K562 (cell line): Measurements from ENCODE around the gene RPL38. TPM values are rescaled to one million over a fixed set of nuclear protein-coding genes. Genes with fewer than 3 reads are reported as not detected.

Experiments used
- CCNT2 ChIP-seq: IDR thresholded peaks from 2 replicates; pipeline ENCODE4 v1.6.1; 2011; ENCODE audit warnings: borderline replicate concordance, low read depth, mild to moderate bottlenecking, moderate library complexity, mixed read lengths, low read length; ENCODE audit not compliant: insufficient read length; ENCODE audit errors: extremely low read depth
- FOXA1 ChIP-seq: fragments of 450-650 bp; IDR thresholded peaks from 2 replicates; pipeline ENCODE4 v1.6.1; 2016; ENCODE audit warnings: mild to moderate bottlenecking, borderline replicate concordance
- HDAC8 ChIP-seq: fragments of 450-650 bp; IDR thresholded peaks from 2 replicates; pipeline ENCODE4 v1.6.1; 2016; ENCODE audit warnings: mild to moderate bottlenecking, missing genetic modification characterization, moderate library complexity, missing compliant biosample characterization
- IRF2 ChIP-seq: sonication (generic); formaldehyde crosslinking; IDR thresholded peaks from 2 replicates; pipeline ENCODE4 v1.8.1; 2022; ENCODE audit warnings: mild to moderate bottlenecking, missing genetic modification reagents
- KHSRP ChIP-seq: fragments of 450-650 bp; IDR thresholded peaks from 2 replicates; pipeline ENCODE4 v1.6.1; 2017
- MEF2D ChIP-seq: conservative IDR thresholded peaks from 2 replicates; pipeline ENCODE4 v1.6.1; 2016; ENCODE audit warnings: low read depth, missing genetic modification characterization, missing compliant biosample characterization
- RAD51 ChIP-seq: fragments of 450-650 bp; IDR thresholded peaks from 2 replicates; pipeline ENCODE4 v1.7.1; 2016; ENCODE audit warnings: low read depth, mild to moderate bottlenecking, borderline replicate concordance
- RREB1 ChIP-seq: fragments of 250-450 bp; sonication (Bioruptor Pico); IDR thresholded peaks from 2 replicates; pipeline ENCODE4 v1.4.0; 2020
- SAFB2 ChIP-seq: fragments of 200-400 bp; formaldehyde crosslinking; IDR thresholded peaks from 2 replicates; pipeline ENCODE4 v1.6.1; 2018; ENCODE audit warnings: borderline replicate concordance, low read length, low read depth, moderate library complexity; ENCODE audit not compliant: severe bottlenecking
- STAT6 ChIP-seq: sonication (generic); formaldehyde crosslinking; IDR thresholded peaks from 2 replicates; pipeline ENCODE4 v1.8.1; 2023; ENCODE audit warnings: mild to moderate bottlenecking, missing genetic modification reagents
- TFAP4 ChIP-seq: sonication (generic); formaldehyde crosslinking; IDR thresholded peaks from 2 replicates; pipeline ENCODE4 v1.8.0; 2022; ENCODE audit warnings: missing genetic modification reagents, mild to moderate bottlenecking, moderate library complexity, borderline replicate concordance
- ZNF124 ChIP-seq: sonication (generic); formaldehyde crosslinking; IDR thresholded peaks from 2 replicates; pipeline ENCODE4 v1.8.1; 2022; ENCODE audit warnings: missing genetic modification reagents
- ZNF263 ChIP-seq: sonication (generic); formaldehyde crosslinking; IDR thresholded peaks from 2 replicates; pipeline ENCODE4 v1.8.0; 2022; ENCODE audit warnings: mild to moderate bottlenecking, missing genetic modification reagents, borderline replicate concordance
- ZNF384 ChIP-seq: IDR thresholded peaks from 2 replicates; pipeline ENCODE4 v1.6.1; 2012; ENCODE audit warnings: low read depth, low read length, improper control_type of control experiment
- ZNF583 ChIP-seq: fragments of 250-450 bp; sonication (Bioruptor Pico); IDR thresholded peaks from 2 replicates; pipeline ENCODE4 v1.4.0; 2020
- ZNF639 ChIP-seq, 2 experiments: fragments of 200-800 bp in 1 of 2; sonication (Bioruptor generic) in 1 of 2; sonication (generic) in 1 of 2; formaldehyde crosslinking in 1 of 2; IDR thresholded peaks in 1 of 2; conservative IDR thresholded peaks in 1 of 2; 2 replicates each; pipeline versions ENCODE4 v1.5.0 to v1.6.1; 2016 to 2020; ENCODE audit warnings: missing compliant biosample characterization in 1 of 2, missing genetic modification characterization in 1 of 2, missing genetic modification reagents in 1 of 2
- polyA plus RNA-seq, 8 experiments: library from polyadenylated mRNA; depleted of rRNA in 4 of 8; stranded (reverse) in 5 of 8; unstranded in 3 of 8; fragments of >200 nt; fragmentation: Nextera tagmentation in 2 of 8; fragmentation: Illumina TruSeq in 1 of 8; extraction: Ambion mirVana in 2 of 8; extraction: Trizol in 1 of 8; gene quantifications; 2 replicates each; pipeline versions ENCODE4 v1.2.1 to v1.2.3, GENCODE V29; 2011 to 2014; ENCODE audit warnings: inconsistent platforms in 1 of 8, missing spikeins in 1 of 8
- total RNA-seq, 7 experiments: library from RNA; depleted of rRNA in 6 of 7; stranded (reverse); fragments of >200 nt in 6 of 7; fragmentation: Illumina TruSeq in 2 of 7; extraction: Trizol in 2 of 7; gene quantifications; 2 replicates each; pipeline versions ENCODE4 v1.2.1 to v1.2.3, GENCODE V29; 2011 to 2021; ENCODE audit warnings: low replicate concordance in 1 of 7

RPL38 gene
- total and polyA plus RNA-seq, 9 of the 15 experiments (the other 6 are each of a cell fraction or from before 2014, with no cell fraction given): 1,224 to 3,864 (median 1,939) TPM

- 0 out of 2 replicates have a peak, but pooled peaks have one; percentile 43 for TF ChIP-seq RREB1 (CRISPR knock-in tag)
- no peak for TF ChIP-seq ZNF124 (CRISPR knock-in tag)
- no peak for TF ChIP-seq FOXA1
- TF ChIP-seq SAFB2: no peak
- no peak for TF ChIP-seq MEF2D (tag)
- peak; percentile 80 for TF ChIP-seq ZNF263 (CRISPR knock-in tag)
- no peak for TF ChIP-seq IRF2
- TF ChIP-seq ZNF639 (CRISPR knock-in tag; conservative IDR thresholded peaks at IDR 0.05 in 1 of 2, IDR thresholded peaks at IDR 0.05 in 1 of 2): peak in 1 of 2 experiments; percentile 57; a peak in 1 of 4 replicates
- peak; percentile 60 for TF ChIP-seq TFAP4 (CRISPR knock-in tag)
- TF ChIP-seq HDAC8 (tag): no peak
- TF ChIP-seq ZNF384: no peak
- TF ChIP-seq KHSRP: no peak
- 0 out of 2 replicates have a peak, but pooled peaks have one; percentile 17 for TF ChIP-seq RAD51
- no peak for TF ChIP-seq STAT6
- peak; percentile 14 for TF ChIP-seq CCNT2
- TF ChIP-seq ZNF583: no peak
These were observed at the start of gene RPL38 (continued) for GRCh38 chr17:74203439-74204240.
